ENCODE data around the gene SLC39A11. TPM values are rescaled to one million over a fixed set of nuclear protein-coding genes. Genes with fewer than 3 reads are reported as not detected.
"Not testable (repeated sequence)": the region's sequence is repeated elsewhere in the genome, so short reads cannot be mapped to it uniquely, and the experiment has no call there.

The SLC39A11 gene
- total RNA-seq, 2 donors from 2014 or later, result 21.5 to 26.4 TPM

DNA sequence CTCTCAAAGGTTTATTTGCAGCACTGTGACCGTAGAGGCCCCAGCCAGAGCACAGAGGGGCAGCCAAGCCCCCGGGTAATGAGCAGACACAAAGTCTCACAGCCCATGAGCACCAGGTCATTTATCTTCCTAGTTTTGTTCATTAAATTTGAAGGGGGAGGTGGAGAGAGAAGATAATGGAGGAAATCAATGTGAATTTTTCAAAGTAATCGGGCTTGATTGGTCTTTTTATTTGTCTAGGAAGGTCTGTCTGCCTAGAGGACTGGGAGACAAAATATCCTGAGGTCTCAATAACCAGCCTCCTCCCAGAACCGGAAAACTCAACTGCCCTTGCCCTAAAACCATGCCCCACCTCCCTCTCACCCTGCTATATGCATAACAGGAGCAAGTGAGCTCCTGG is 189.0 kb downstream of the SLC39A11 start:
- ATAC-seq (replicated peaks in 1 of 2) (no peak), DNase-seq (no peak)
- no peaks in the 10 kb centered on the region for H3K4me1 Mint-ChIP-seq (ENCODE audit: low read depth)
- H3K4me3 Mint-ChIP-seq, result no peak overlapping the region
- H3K9me3 Mint-ChIP-seq, result no peaks in the 10 kb centered on the region
- H3K27me3 Mint-ChIP-seq (ENCODE audit: low read depth), result no peaks in the 10 kb centered on the region
- no peak overlapping the region for H3K27ac Mint-ChIP-seq
- no peaks in the 10 kb centered on the region for H3K36me3 Mint-ChIP-seq (ENCODE audit: insufficient read depth in 2 of 2)

DNA sequence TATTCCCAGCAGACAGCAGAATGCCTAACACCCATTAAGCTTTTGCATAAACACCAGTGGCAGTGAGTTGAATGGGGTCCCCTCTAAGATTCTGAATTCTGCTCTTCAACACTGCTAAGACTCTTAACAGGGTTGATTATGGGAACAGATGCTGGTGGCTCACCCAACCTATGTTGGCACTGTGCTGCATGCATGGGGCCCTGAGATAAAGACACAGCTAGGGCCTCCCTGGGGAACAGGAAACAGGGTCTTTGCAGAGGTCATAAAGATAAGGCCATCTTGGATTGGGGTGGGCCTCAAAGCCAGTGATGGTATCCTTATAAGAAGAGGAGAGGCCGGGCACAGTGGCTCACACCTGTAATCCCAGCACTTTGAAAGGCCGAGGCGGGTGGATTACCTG is 190.8 kb downstream of the SLC39A11 start:
- no peak overlapping the region for H3K4me3 Mint-ChIP-seq
- no peaks in the 10 kb centered on the region for H3K9me3 Mint-ChIP-seq
- DNase-seq (no peak), ATAC-seq (replicated peaks in 1 of 2) (no peak)
- no peak overlapping the region for H3K27ac Mint-ChIP-seq
- no peaks in the 10 kb centered on the region for H3K36me3 Mint-ChIP-seq (ENCODE audit: insufficient read depth in 2 of 2)
- no peaks in the 10 kb centered on the region for H3K27me3 Mint-ChIP-seq (ENCODE audit: low read depth)
- no peaks in the 10 kb centered on the region for H3K4me1 Mint-ChIP-seq (ENCODE audit: low read depth)

DNA sequence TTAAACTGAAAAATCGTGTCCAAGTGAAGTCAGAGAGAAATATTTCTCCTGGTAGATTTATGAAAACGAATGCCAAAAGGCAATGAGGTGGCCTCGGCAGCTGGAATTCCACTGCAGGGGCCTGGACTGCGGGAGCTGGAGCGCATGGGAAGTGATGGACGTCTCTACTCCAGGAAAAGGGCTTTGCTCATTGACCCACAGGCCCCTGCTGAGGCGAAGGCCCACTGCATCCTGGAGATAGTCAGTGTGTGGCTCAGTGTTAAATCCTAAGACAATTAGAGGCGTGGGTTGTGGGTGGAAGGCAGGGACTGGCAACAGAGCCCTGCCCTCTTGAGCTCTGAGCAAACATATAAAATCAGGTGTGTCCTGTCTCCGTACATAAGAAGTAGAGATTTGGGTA is 191.4 kb downstream of the SLC39A11 start:
- Mint-ChIP-seq H3K36me3 (ENCODE audit: insufficient read depth in 2 of 2) (no peaks in the 10 kb centered on the region), H3K4me1 (ENCODE audit: low read depth) (no peaks in the 10 kb centered on the region), H3K4me3 (no peak overlapping the region), H3K27me3 (ENCODE audit: low read depth) (no peaks in the 10 kb centered on the region), H3K27ac (no peak overlapping the region), H3K9me3 (no peaks in the 10 kb centered on the region)
- no peak for DNase-seq
- no peak for ATAC-seq (replicated peaks in 1 of 2)

DNA sequence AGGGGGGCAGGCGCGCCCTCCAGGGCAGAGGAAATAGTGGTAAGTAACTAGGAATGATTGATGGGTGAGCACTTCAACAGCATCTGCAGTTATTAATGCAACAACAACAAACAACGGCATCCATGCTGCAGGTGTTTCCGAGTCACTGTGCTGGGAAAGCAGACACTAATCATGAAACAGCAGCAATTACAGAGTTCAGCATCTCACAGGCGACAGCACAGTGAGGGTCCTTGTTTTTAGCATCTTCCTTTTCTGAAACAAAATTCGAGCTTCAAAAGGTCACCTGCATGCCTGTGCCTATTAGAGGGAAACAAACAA is 191.9 kb downstream of the SLC39A11 start:
- Mint-ChIP-seq H3K4me1 (ENCODE audit: low read depth) (no peaks in the 10 kb centered on the region), H3K9me3 (no peaks in the 10 kb centered on the region), H3K27me3 (ENCODE audit: low read depth) (no peaks in the 10 kb centered on the region), H3K4me3 (no peak overlapping the region), H3K27ac (no peak overlapping the region), H3K36me3 (ENCODE audit: insufficient read depth in 2 of 2) (no peaks in the 10 kb centered on the region)
- ATAC-seq (replicated peaks in 1 of 2) (no peak), DNase-seq (no peak)

DNA sequence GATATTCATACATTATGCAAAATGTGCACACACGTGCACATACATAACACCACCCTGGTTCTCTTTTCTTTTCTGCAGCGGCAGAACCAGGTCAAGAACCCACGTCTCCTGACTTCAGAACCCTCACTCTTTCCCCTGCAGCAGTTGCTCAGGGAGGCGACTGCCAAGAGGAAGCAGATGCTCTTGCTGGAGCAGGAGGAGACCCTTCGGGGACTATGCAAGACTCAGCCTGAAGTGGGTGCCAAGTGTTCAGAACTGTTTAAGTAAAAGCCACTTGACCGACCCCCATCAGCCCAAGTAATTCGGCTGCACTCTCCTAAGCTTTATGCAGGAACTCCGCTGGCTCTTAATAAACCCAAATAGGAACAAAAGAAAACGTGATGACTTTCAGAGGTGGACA is 193.8 kb downstream of the SLC39A11 start:
- no peak for DNase-seq
- Mint-ChIP-seq H3K27me3 (ENCODE audit: low read depth) (no peaks in the 10 kb centered on the region), H3K27ac (no peak overlapping the region)

DNA sequence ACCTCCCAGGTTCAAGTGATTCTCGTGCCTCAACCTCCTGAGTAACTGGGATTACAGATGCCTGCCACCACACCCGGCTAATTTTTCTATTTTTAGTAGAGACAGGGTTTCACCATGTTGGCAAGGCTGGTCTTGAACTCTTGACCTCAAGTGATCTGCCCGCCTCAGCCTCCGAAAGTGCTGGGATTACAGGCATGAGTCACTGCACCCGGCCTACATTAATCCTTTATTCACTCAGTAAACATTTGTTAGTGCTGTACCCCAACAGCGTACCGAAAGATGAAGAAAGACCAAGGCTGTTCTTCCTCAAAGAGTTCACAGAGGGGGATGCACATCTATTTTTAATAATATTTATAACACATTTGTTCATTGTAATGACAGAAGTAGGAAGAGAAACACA is 196.2 kb downstream of the SLC39A11 start:
- not testable (repeated sequence) for DNase-seq; ATAC-seq (replicated peaks in 1 of 2); H3K36me3 Mint-ChIP-seq (ENCODE audit: insufficient read depth in 2 of 2); H3K4me3 Mint-ChIP-seq; H3K27me3 Mint-ChIP-seq (ENCODE audit: low read depth); H3K4me1 Mint-ChIP-seq (ENCODE audit: low read depth); H3K9me3 Mint-ChIP-seq; H3K27ac Mint-ChIP-seq

More for the DNA sequence above, 193.8 kb downstream of the SLC39A11 start:
- Mint-ChIP-seq H3K9me3 (no peaks in the 10 kb centered on the region), H3K4me3 (no peak overlapping the region), H3K4me1 (ENCODE audit: low read depth) (no peaks in the 10 kb centered on the region), H3K36me3 (ENCODE audit: insufficient read depth in 2 of 2) (no peaks in the 10 kb centered on the region)
- no peak for ATAC-seq (replicated peaks in 1 of 2)

DNA sequence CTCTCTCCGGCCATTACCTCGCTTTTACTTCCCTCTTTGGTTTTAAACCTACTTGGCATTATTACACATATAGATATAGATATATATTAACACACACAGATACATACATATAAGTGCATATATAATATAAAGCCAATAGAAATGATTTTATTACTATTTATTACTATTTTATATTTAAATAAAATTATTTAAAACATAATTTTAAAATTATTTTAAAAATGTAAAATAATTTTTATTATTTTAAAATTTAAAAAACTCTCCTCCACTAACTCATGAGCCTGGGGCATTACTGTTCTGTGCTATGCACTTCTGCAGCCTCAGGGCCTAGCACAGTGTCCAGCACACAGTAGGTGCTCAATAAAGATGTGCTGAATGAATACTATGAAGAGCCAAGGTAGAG is 200.9 kb downstream of the SLC39A11 start:
- no peaks in the 10 kb centered on the region for H3K27me3 Mint-ChIP-seq (ENCODE audit: low read depth)
- DNase-seq (no peak), ATAC-seq (replicated peaks in 1 of 2) (no peak)
- H3K4me3 Mint-ChIP-seq, result no peak overlapping the region
- H3K9me3 Mint-ChIP-seq, result peaks cover 1 to 2% of the 10 kb centered on the region in 2 donors
- peaks cover 0 to 2% of the 10 kb centered on the region in 2 donors for H3K36me3 Mint-ChIP-seq (ENCODE audit: insufficient read depth in 2 of 2)
- H3K27ac Mint-ChIP-seq, result no peak overlapping the region
- H3K4me1 Mint-ChIP-seq (ENCODE audit: low read depth), result peaks cover 24% of the 10 kb centered on the region

DNA sequence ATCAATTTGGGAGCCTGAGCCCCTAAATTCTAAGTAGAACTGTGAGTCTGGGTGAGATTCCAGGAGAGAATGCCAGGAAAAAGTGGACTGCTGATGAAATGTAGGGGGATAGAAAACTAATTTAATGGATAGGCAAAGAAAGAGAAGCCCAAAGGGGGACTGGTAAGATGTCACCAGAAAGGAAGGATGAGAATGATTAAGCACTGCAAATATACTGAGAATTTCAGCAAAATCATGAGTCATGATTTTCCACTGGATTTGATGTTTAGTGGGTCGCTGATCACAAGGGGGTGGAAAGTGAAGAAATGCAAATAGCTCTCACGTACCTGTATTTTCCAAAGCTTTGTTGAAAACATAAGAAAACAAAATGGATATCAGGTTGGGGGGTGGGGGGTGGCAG is 201.8 kb downstream of the SLC39A11 start:
- Mint-ChIP-seq H3K9me3 (peaks cover 1 to 6% of the 10 kb centered on the region in 2 donors), H3K4me3 (no peak overlapping the region), H3K27ac (peak overlapping the region; percentile 28), H3K27me3 (ENCODE audit: low read depth) (no peaks in the 10 kb centered on the region), H3K36me3 (ENCODE audit: insufficient read depth in 2 of 2) (peaks cover 0 to 8% of the 10 kb centered on the region in 2 donors), H3K4me1 (ENCODE audit: low read depth) (peaks cover 24% of the 10 kb centered on the region)
- DNase-seq (no peak), ATAC-seq (replicated peaks in 1 of 2) (no peak)

DNA sequence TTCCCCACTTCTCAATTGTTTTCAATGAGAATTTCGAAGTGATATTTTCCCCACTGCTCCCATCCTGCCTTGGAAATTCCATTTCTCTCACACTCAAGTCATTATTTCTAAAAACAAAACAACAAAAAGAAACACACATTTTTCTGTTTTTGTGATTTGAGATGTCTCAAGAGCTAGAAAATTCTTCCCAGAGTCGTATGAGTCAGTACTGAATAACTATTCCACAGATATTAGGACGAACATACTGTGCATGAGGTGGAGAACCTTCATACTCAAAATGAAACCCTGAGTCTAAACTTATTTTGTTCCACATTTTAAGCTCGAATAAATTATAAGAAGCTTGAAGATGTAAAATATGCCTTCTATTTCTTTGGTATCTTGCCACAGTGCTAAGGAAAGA is 204.6 kb downstream of the SLC39A11 start:
- H3K36me3 Mint-ChIP-seq (ENCODE audit: insufficient read depth in 2 of 2), result peaks cover 0 to 8% of the 10 kb centered on the region in 2 donors

DNA sequence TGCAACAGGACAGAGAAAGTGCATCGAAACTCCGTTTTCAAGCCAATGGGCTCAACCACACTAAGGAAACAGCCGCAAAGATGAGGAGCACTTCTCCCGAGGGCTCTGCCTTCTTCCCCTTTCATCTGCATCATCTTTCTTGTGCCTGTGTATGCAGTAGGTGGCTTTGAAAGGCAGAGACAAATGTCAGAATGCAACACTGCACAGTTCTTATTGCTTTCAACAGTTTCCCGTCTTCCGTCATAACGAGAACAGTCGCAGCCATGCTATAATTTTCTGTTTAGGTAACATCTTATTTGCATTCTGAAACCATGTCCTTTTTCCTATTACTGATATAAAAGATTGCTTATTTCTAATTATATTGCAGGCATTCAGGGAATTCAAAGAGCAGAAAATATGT is 205.2 kb downstream of the SLC39A11 start:
- Mint-ChIP-seq H3K27ac (no peak overlapping the region), H3K4me3 (no peak overlapping the region), H3K4me1 (ENCODE audit: low read depth) (peaks cover 24% of the 10 kb centered on the region), H3K27me3 (ENCODE audit: low read depth) (no peaks in the 10 kb centered on the region), H3K9me3 (peaks cover 1 to 6% of the 10 kb centered on the region in 2 donors), H3K36me3 (ENCODE audit: insufficient read depth in 2 of 2) (peaks cover 0 to 9% of the 10 kb centered on the region in 2 donors)
- ATAC-seq (replicated peaks in 1 of 2) (no peak), DNase-seq (no peak)

More for the DNA sequence above, 204.6 kb downstream of the SLC39A11 start:
- ATAC-seq (replicated peaks in 1 of 2) (no peak), DNase-seq (no peak)
- peaks cover 24% of the 10 kb centered on the region for H3K4me1 Mint-ChIP-seq (ENCODE audit: low read depth)
- H3K9me3 Mint-ChIP-seq, result peaks cover 1 to 6% of the 10 kb centered on the region in 2 donors
- peak overlapping the region; percentile 36 for H3K27ac Mint-ChIP-seq
- H3K27me3 Mint-ChIP-seq (ENCODE audit: low read depth), result no peaks in the 10 kb centered on the region
- peak overlapping the region in 1 of 2 donors; percentile 7 for H3K4me3 Mint-ChIP-seq

DNA sequence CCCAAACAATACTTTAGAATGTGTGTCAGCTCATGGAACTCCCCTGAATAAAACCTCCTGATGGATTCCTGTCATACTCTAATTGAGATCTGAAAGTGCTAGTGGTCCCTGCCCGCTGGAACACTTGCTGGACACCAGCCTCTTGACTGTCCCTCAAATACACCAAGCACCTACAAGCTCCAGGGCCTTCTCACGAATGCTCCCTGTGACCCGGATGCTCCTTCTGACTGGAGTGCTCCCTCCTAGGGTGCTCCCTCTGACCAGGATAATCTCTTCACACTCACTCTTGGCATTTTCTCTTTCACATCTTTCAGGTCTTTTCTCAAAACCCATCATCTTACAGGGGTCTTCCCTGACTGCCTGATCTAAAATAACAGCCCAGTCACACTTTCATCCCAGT is 205.9 kb downstream of the SLC39A11 start:
- H3K4me3 Mint-ChIP-seq, result no peak overlapping the region
- H3K4me1 Mint-ChIP-seq (ENCODE audit: low read depth), result peaks cover 23% of the 10 kb centered on the region
- no peaks in the 10 kb centered on the region for H3K27me3 Mint-ChIP-seq (ENCODE audit: low read depth)
- DNase-seq (no peak), ATAC-seq (replicated peaks in 1 of 2) (no peak)
- H3K27ac Mint-ChIP-seq, result no peak overlapping the region
- H3K36me3 Mint-ChIP-seq (ENCODE audit: insufficient read depth in 2 of 2), result peaks cover 0 to 9% of the 10 kb centered on the region in 2 donors
- H3K9me3 Mint-ChIP-seq, result peaks cover 1 to 6% of the 10 kb centered on the region in 2 donors

DNA sequence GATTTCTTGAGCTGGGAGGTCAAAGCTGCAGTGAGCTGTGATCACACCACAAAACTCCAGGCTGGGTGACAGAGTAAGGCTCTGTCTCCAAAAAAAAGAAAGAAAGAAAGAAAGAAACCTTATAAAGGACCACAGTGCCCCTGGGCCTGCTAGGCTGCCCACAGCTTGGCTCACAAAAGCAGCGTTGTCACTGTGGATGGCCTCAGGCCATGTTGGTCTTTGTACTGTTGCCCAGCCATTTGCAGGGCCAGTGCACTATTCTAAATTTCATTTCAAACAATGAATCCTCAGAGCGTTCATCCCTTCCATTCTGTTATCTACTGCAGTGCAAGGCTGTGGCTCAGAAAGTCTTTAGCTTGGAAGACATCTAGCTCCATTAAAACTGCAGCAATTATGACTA is 208.4 kb downstream of the SLC39A11 start:
- H3K4me1 Mint-ChIP-seq (ENCODE audit: low read depth), result peaks cover 7% of the 10 kb centered on the region
- H3K27me3 Mint-ChIP-seq (ENCODE audit: low read depth), result no peaks in the 10 kb centered on the region
- no peak overlapping the region for H3K27ac Mint-ChIP-seq
- peaks cover 10 to 22% of the 10 kb centered on the region in 2 donors for H3K36me3 Mint-ChIP-seq (ENCODE audit: insufficient read depth in 2 of 2)
- peaks cover 11 to 12% of the 10 kb centered on the region in 2 donors for H3K9me3 Mint-ChIP-seq
- H3K4me3 Mint-ChIP-seq, result no peak overlapping the region
- ATAC-seq (replicated peaks in 1 of 2), result no peak
- DNase-seq, result no peak

DNA sequence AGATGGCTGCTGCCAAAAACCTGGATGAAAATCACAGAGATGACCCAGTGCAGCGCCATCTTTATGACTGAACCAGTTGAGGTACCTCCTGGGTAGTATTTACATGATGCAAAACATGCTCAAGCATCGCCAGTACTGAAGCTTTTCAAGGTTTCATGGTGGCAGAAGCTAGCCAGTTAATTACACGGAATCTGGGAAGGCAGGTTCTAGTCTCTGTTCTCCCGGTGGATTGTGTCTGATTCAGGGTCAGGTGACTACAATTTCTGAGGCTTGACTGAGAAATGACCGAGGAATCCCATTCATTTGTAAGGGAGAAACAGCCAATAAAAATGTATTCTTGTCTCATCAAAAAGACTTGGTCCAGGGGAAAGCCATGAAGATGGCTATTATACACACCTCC is 209.1 kb downstream of the SLC39A11 start:
- H3K4me3 Mint-ChIP-seq, result no peak overlapping the region
- H3K27me3 Mint-ChIP-seq (ENCODE audit: low read depth), result no peaks in the 10 kb centered on the region
- no peak overlapping the region for H3K27ac Mint-ChIP-seq
- peaks cover 12 to 13% of the 10 kb centered on the region in 2 donors for H3K9me3 Mint-ChIP-seq
- H3K4me1 Mint-ChIP-seq (ENCODE audit: low read depth), result peaks cover 6% of the 10 kb centered on the region
- DNase-seq, result no peak
- H3K36me3 Mint-ChIP-seq (ENCODE audit: insufficient read depth in 2 of 2), result peaks cover 12 to 23% of the 10 kb centered on the region in 2 donors
- no peak for ATAC-seq (replicated peaks in 1 of 2)

DNA sequence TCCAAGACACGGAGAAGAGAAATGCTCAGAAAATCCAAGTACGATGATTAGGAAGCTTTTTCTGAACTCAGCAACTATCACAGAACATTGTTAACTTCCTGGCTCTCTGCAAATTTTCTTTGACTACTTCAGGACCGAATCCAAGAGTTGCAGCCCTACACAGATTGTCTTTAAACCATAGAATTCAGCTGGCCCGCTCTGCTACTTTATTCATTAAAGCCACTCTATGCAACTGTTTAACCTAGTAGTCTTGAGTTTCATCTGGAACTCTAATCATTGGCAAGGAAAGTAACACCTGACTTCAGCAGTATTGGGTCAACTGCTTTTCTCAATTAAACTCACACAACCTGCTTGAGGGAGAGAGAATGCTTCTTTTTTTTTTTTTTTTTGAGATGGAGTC is 210.1 kb downstream of the SLC39A11 start:
- peaks cover 13 to 14% of the 10 kb centered on the region in 2 donors for H3K9me3 Mint-ChIP-seq
- H3K4me1 Mint-ChIP-seq (ENCODE audit: low read depth), result no peaks in the 10 kb centered on the region
- ATAC-seq (replicated peaks in 1 of 2), result no peak
- H3K27me3 Mint-ChIP-seq (ENCODE audit: low read depth), result no peaks in the 10 kb centered on the region
- peaks cover 15 to 29% of the 10 kb centered on the region in 2 donors for H3K36me3 Mint-ChIP-seq (ENCODE audit: insufficient read depth in 2 of 2)
- H3K4me3 Mint-ChIP-seq, result no peak overlapping the region
- no peak for DNase-seq
- no peak overlapping the region for H3K27ac Mint-ChIP-seq

All from activated T-cell treated with anti-CD3 and anti-CD28 coated beads, Interleukin-2, amount 50 U/mL, for 72 hours (primary cell).